NCI-H748 (cell line): ENCODE results near the gene BAK1.
"Not testable (repeated sequence)": the region's sequence is repeated elsewhere in the genome, so short reads cannot be mapped to it uniquely, and the experiment has no call there.

Experiments
- DNase-seq: peaks from one replicate; lab custom pipeline; 2025; ENCODE audit not compliant: unreplicated experiment; lab: John Stamatoyannopoulos, UW

Gene BAK1

DNA sequence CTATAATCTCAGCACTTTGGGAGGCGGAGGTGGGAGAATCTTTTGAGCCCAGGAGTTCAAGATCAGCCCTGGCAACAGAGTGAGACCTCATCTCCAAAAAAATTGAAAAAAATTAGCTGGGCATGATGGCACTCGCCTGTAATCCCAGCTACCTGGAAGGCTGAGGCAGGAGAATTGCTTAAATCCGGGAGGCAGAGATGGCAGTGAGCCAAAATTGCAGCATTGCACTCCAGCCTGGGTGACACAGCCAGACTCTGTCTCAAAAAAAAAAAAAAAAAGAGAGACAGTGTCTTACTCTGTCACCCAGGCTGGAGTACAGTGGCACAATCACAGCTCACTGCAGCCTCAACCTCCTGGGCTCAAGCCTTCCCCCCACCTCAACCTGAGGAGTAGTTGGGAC lies 27.2 kb downstream of the BAK1 start:
- not testable (repeated sequence) for DNase-seq

DNA sequence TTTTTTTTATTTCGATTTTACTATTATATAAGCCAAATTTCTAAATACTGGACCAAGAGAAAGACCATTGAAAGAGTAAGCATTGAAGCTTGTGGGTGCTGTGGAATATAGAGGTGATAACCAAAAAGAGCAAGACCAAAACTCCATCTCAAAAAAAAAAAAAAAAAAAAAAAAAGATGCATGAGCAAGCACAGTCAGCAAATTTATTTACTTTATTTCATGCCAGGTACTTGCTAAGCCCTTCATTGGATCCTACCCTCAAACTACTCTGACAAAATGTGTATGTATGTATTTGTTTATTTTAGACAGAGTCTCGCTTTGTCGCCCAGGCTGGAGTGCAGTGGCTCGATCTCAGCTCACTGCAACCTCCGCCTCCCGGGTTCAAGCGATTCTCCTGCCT lies 27.8 kb downstream of the BAK1 start:
- DNase-seq = no peak

GRCh38 chr6:33551538-33551937 lies 28.5 kb downstream of the BAK1 start:
- no peak for DNase-seq

- DNase-seq = no peak
Observed at GRCh38 chr6:33549896-33550295, 30.2 kb downstream of the BAK1 start.

- no peak for DNase-seq
Observed at GRCh38 chr6:33549196-33549595, 30.9 kb downstream of the BAK1 start.

- DNase-seq = no peak
Observed at GRCh38 chr6:33547499-33547898, 32.6 kb downstream of the BAK1 start.

DNA sequence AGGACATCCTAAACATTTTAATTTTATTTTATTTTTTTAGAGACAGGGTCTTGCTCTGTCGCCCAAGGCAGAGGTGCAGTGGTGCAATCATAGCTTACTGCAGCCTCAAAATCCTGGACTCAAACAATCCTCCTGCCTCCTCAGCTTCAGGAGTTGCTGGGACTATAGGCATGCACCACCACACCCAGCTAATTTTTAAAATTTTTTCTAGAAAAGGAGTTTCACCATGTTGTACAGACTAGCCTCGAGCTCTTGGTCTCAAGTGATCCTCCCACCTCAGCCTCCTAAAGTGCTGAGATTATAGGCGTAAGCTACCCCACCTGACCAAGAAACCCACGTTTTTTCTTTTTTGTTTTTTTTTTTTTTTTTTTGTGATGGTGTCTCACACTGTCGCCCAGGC lies 33.3 kb downstream of the BAK1 start:
- no peak for DNase-seq

GRCh38 chr6:33545292-33545691 lies 34.8 kb downstream of the BAK1 start:
- not testable (repeated sequence) for DNase-seq

DNA sequence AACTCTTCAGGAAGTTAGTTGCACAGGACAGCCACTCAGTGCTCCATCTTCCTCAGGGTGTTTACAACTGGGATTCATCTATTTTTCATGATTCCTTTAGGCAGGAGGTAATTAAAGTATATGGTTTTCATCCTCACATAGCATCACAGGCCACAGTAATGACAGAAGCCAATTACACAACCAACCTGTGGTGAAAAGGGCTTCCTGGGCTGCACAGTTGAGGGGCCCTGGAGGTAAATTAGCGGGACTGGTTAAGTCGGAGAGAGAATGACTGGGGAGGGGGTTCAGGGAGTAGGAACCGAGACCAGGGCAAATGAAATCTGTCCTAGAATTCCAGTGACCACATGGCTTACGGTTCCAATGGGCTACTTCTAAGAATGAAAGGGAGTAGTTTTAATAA lies 37.0 kb downstream of the BAK1 start:
- no peak for DNase-seq

GRCh38 chr6:33540768-33541167 lies 39.3 kb downstream of the BAK1 start:
- no peak for DNase-seq

DNA sequence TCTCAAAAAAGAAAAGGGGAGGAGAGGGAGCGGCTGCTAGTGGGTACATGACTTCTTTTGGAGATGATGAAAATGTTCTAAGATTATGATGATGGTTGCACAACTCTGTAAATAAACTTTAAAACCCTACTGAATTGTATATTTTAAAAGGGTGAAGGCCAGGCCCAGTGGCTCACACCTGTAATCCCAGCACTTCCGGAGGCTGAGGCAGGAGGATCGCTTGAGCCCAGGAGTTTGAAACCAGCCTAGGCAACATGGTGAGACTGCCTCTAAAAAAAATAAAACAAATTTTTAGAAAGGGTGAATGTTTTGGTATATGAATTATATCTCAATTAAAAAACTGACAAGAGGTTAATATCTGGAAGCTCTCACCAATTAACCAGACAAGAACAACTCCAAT lies 45.4 kb downstream of the BAK1 start:
- no peak for DNase-seq

- not testable (repeated sequence) for DNase-seq
Observed at GRCh38 chr6:33533163-33533869, 46.8 kb downstream of the BAK1 start.

- not testable (repeated sequence) for DNase-seq
Observed at GRCh38 chr6:33532431-33532830, 47.6 kb downstream of the BAK1 start.

DNA sequence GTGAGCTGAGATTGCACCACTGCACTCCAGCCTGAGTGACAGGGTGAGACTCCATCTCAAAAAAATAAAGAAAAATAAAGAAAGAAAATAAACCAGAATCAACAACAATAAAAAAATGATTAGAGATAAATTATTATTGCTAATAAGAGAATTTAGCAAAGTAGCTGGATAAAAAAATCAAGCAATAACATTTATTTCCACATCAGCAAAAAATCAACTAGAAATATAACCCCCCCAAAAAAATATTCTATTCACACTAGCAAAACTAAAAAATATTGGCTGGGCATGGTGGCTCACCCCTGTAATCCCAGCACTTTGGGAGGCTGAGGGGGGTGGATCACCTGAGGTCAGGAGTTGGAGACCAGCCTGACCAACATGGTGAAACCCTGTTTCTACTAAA lies 49.5 kb downstream of the BAK1 start:
- not testable (repeated sequence) for DNase-seq
